Liver (tissue), 9 donors: ENCODE measurements around the gene METTL15. TPM values are rescaled to one million over a fixed set of nuclear protein-coding genes. Genes with fewer than 3 reads are reported as not detected.
"Not testable (repeated sequence)": the region's sequence is repeated elsewhere in the genome, so short reads cannot be mapped to it uniquely, and the experiment has no call there.

ENCODE experiments used
- DNase-seq: peaks from one replicate; pipeline ENCODE4 v3.0.0-alpha.2; 2017; ENCODE audit warnings: low spot score
- H3K27ac ChIP-seq, 2 donors: one replicate each; pipeline ENCODE4 v1.7.0; 2013; ENCODE audit warnings: inconsistent platforms in 2 of 2, low read length in 2 of 2, control low read depth in 1 of 2, low read depth in 1 of 2, mild to moderate bottlenecking in 1 of 2
- H3K27me3 ChIP-seq, 4 donors: one replicate each; pipeline versions ENCODE4 v1.6.1 to v1.7.0; 2013; ENCODE audit warnings: low read length in 3 of 4, inconsistent platforms in 1 of 4, mild to moderate bottlenecking in 1 of 4, moderate library complexity in 1 of 4; ENCODE audit not compliant: control insufficient read depth in 4 of 4, insufficient read depth in 4 of 4
- H3K36me3 ChIP-seq, 4 donors: one replicate each; pipeline versions ENCODE4 v1.6.1 to v1.7.0; 2013; ENCODE audit warnings: low read length in 3 of 4, mild to moderate bottlenecking in 3 of 4, low read depth in 1 of 4, moderate library complexity in 1 of 4; ENCODE audit not compliant: control insufficient read depth in 4 of 4, insufficient read depth in 3 of 4
- H3K4me1 ChIP-seq, 4 donors: one replicate each; pipeline versions ENCODE4 v1.6.1 to v1.7.0; 2013; ENCODE audit warnings: low read length in 3 of 4, mild to moderate bottlenecking in 3 of 4, moderate library complexity in 1 of 4; ENCODE audit not compliant: control insufficient read depth in 4 of 4, insufficient read depth in 4 of 4
- H3K4me3 ChIP-seq, 3 donors: one replicate each; pipeline versions ENCODE4 v1.6.1 to v1.7.0; 2013; ENCODE audit warnings: low read length in 3 of 3, control low read depth in 1 of 3, low read depth in 1 of 3, mild to moderate bottlenecking in 1 of 3
- H3K9ac ChIP-seq, 2 donors: one replicate each; pipeline ENCODE4 v1.7.0; 2013; ENCODE audit warnings: low read length in 2 of 2, mild to moderate bottlenecking in 2 of 2, moderate library complexity in 2 of 2, control low read depth in 1 of 2, low read depth in 1 of 2
- H3K9me3 ChIP-seq, 4 donors: one replicate each; pipeline versions ENCODE4 v1.6.1 to v1.7.0; 2013; ENCODE audit warnings: low read length in 3 of 4; ENCODE audit not compliant: control insufficient read depth in 4 of 4
- FOXA1 ChIP-seq: IDR thresholded peaks from 2 replicates; pipeline ENCODE4 v1.6.1; 2016; ENCODE audit warnings: antibody characterized with exemption
- FOXA2 ChIP-seq: IDR thresholded peaks from 2 replicates; pipeline ENCODE4 v1.6.1; 2016; ENCODE audit warnings: antibody characterized with exemption
- GABPA ChIP-seq, 2 donors: IDR thresholded peaks in 1 of 2; conservative IDR thresholded peaks in 1 of 2; 2 replicates each; pipeline ENCODE4 v1.6.1; 2016; ENCODE audit warnings: antibody characterized with exemption in 2 of 2, mild to moderate bottlenecking in 1 of 2, moderate library complexity in 1 of 2
- HNF4A ChIP-seq, 2 donors: conservative IDR thresholded peaks; 2 replicates each; pipeline ENCODE4 v1.6.1; 2016; ENCODE audit warnings: antibody characterized with exemption in 2 of 2, mild to moderate bottlenecking in 2 of 2
- HNF4G ChIP-seq: IDR thresholded peaks from 2 replicates; pipeline ENCODE4 v1.6.1; 2016; ENCODE audit warnings: antibody characterized with exemption
- JUND ChIP-seq, 2 donors: IDR thresholded peaks; 2 replicates each; pipeline ENCODE4 v1.6.1; 2016; ENCODE audit warnings: antibody characterized with exemption in 2 of 2
- MAX ChIP-seq: IDR thresholded peaks from 2 replicates; pipeline ENCODE4 v1.6.1; 2016; ENCODE audit warnings: antibody characterized with exemption
- NR2F2 ChIP-seq: IDR thresholded peaks from 2 replicates; pipeline ENCODE4 v1.6.1; 2016; ENCODE audit warnings: antibody characterized with exemption
- RAD21 ChIP-seq, 2 donors: IDR thresholded peaks; 2 replicates each; pipeline ENCODE4 v1.6.1; 2016; ENCODE audit warnings: antibody characterized with exemption in 2 of 2, mild to moderate bottlenecking in 2 of 2
- REST ChIP-seq: IDR thresholded peaks from 2 replicates; pipeline ENCODE4 v1.6.1; 2016; ENCODE audit warnings: antibody characterized with exemption, mild to moderate bottlenecking
- RXRA ChIP-seq, 2 donors: IDR thresholded peaks; 2 replicates each; pipeline ENCODE4 v1.6.1; 2017 to 2018; ENCODE audit warnings: antibody characterized with exemption in 2 of 2, mild to moderate bottlenecking in 1 of 2
- SP1 ChIP-seq: IDR thresholded peaks from 2 replicates; pipeline ENCODE4 v1.6.1; 2018; ENCODE audit warnings: antibody characterized with exemption, mild to moderate bottlenecking
- TAF1 ChIP-seq: conservative IDR thresholded peaks from 2 replicates; pipeline ENCODE4 v1.6.1; 2016; ENCODE audit warnings: antibody characterized with exemption, mild to moderate bottlenecking
- YY1 ChIP-seq: IDR thresholded peaks from 2 replicates; pipeline ENCODE4 v1.6.1; 2016; ENCODE audit warnings: antibody characterized with exemption, mild to moderate bottlenecking
- ZBTB33 ChIP-seq: IDR thresholded peaks from 2 replicates; pipeline ENCODE4 v1.6.1; 2016; ENCODE audit warnings: antibody characterized with exemption
- WGBS: extraction: QIAGEN DNeasy Blood & Tissue Kit; methylation state at CpG from one replicate; pipeline ENCODE4 v1.1.7; 2013; 5-methylcytosine and 5-hydroxymethylcytosine counted together
- polyA plus RNA-seq, 2 donors: library from polyadenylated mRNA; stranded (reverse) in 1 of 2; unstranded in 1 of 2; fragments of 200-250 nt in 1 of 2; fragments of >200 nt in 1 of 2; fragmentation: Nextera tagmentation in 1 of 2; extraction: Ambion mirVana in 1 of 2; gene quantifications; one replicate each; pipeline versions ENCODE4 v1.2.1 to v1.2.3, GENCODE V29; 2013 to 2015
- total RNA-seq, 2 donors: library from RNA; depleted of rRNA; stranded (reverse); fragments of >200 nt; gene quantifications; one replicate each; pipeline ENCODE4 v1.2.3, GENCODE V29; 2014
- TF ChIP-seq, protein P1 (sequence below): IDR thresholded peaks from 2 replicates; pipeline ENCODE4 v1.6.1; 2016; ENCODE audit warnings: antibody characterized with exemption
- TF ChIP-seq, protein P2 (sequence below): fragments of 150-350 bp; IDR thresholded peaks from 2 replicates; pipeline ENCODE4 v1.5.1; 2017; ENCODE audit warnings: improper control_type of control experiment, low read depth, low read length; ENCODE audit not compliant: missing input control
- donor health status: healthy.
- donor health status: healthy.
- donor health status: healthy.
- donor health status: healthy.
- donor health status: healthy.

METTL15 gene
- total and polyA plus RNA-seq, 4 donors = 4.1 to 11.5 (median 8.1) TPM

DNA sequence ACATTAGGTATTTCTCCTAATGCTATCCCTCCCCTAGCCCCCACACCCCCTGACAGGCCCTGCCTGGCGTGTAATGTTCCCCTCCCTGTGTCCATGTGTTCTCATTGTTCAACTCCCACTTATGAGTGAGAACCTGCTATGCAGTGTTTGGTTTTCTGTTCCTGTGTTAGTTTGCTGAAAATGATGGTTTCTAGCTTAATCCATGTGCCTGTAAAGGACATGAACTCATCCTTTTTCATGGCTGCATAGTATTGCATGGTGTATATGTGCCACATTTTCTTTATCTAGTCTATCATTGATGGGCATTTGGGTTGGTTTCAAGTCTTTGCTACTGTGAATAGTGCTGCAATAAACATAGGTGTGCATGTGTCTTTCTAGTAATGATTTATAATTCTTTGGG is 21.0 kb upstream of the METTL15 start:
- not testable (repeated sequence) for H3K9ac ChIP-seq, H3K9me3 ChIP-seq, H3K27me3 ChIP-seq, H3K36me3 ChIP-seq, DNase-seq, H3K4me1 ChIP-seq, H3K4me3 ChIP-seq, H3K27ac ChIP-seq
- WGBS = 98% methylated on average over 1 of the region's 1 CpG

DNA sequence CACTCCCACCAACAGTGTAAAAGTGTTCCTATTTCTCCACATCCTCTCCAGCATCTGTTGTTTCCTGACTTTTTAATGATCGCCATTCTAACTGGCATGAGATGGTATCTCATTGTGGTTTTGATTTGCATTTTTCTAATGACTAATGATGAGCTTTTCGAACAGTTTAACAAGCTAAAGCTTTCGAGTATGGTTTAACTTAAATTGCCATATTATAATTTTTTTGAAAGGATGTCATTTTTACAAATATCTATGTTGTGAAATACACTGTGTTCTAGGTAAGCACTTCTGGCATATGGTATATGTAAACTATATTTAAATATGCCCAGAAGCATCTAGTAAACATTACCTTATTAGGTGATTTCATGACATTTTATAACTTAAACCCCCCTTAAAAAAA is 20.5 kb upstream of the METTL15 start:
- H3K27me3 ChIP-seq, H3K27ac ChIP-seq, DNase-seq, H3K36me3 ChIP-seq, H3K9ac ChIP-seq, H3K9me3 ChIP-seq, H3K4me1 ChIP-seq, H3K4me3 ChIP-seq: not testable (repeated sequence)
- 94% methylated on average over 3 of the region's 3 CpGs for WGBS

DNA sequence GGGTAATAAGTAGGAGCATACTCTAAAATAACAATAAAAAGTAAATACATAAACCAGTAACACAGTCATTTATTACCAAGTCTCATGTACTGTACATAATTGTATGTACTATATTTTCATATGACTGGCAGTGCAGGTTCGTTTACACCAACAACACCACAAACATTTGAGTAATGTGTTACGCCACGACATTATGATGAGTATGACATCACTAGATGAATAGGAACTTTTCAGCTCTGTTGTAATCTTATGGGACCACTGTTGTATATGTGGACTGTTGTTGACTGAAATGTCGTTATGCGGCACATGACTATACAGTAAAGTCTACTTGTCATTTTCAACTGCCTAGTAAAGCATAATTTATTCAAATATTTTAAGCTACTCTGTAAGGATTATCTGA is 18.8 kb upstream of the METTL15 start:
- no peaks in the 10 kb centered on the region for H3K36me3 ChIP-seq
- TF ChIP-seq NR2F2 (no peak), RXRA (IDR thresholded peaks at IDR 0.05) (no peak), SP1 (no peak)
- H3K4me1 ChIP-seq = no peaks in the 10 kb centered on the region
- DNase-seq = no peak
- H3K4me3 ChIP-seq = no peak overlapping the region
- no peak overlapping the region for H3K27ac ChIP-seq
- H3K9ac ChIP-seq = no peak overlapping the region
- H3K9me3 ChIP-seq = no peaks in the 10 kb centered on the region
- WGBS = 95% methylated on average over 5 of the region's 5 CpGs
- H3K27me3 ChIP-seq = no peaks in the 10 kb centered on the region

DNA sequence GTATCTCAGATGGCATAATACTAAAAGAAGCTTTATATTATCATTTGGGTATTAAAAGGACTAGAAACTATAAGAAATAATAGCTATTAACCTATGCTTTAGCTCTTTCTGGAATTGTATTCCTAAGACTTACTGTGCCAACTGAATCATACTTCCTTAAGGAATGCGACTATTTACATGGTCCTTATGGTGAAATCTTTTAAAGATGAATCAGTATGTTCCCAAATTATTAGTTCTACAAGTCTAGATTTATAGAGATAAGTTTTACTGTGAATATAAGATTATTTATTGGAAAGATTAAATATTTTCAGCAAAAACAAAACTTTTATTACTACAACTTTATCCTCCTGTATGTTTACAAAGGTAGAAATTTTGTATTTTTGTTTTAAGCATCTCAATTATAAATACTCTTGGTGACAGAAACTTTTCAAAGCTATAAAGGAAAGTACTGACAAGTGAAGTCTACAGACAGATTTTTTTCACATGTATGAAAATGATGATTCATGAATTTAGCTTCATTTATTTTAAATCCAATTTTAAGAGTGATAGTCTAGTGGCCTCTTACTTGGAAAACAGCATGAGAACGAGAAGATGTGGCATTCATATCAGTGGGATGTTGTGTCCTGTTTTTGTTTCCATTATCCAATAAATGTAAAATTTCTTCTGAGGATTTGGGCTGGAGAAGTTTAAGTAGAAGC is 18.0 kb upstream of the METTL15 start:
- Histone ChIP-seq H3K9ac (no peak overlapping the region), H3K27ac (no peak overlapping the region), H3K4me3 (no peak overlapping the region), H3K27me3 (no peaks in the 10 kb centered on the region), H3K36me3 (no peaks in the 10 kb centered on the region), H3K9me3 (no peaks in the 10 kb centered on the region), H3K4me1 (no peaks in the 10 kb centered on the region)
- WGBS = 94% methylated on average over 2 of the region's 2 CpGs
- DNase-seq = no peak
- TF ChIP-seq, protein P1, sequence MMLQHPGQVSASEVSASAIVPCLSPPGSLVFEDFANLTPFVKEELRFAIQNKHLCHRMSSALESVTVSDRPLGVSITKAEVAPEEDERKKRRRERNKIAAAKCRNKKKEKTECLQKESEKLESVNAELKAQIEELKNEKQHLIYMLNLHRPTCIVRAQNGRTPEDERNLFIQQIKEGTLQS = no peak
- TF ChIP-seq ZBTB33 = no peak
- TF ChIP-seq FOXA1 = no peak
- no peak for TF ChIP-seq TAF1
- TF ChIP-seq, protein P2, sequence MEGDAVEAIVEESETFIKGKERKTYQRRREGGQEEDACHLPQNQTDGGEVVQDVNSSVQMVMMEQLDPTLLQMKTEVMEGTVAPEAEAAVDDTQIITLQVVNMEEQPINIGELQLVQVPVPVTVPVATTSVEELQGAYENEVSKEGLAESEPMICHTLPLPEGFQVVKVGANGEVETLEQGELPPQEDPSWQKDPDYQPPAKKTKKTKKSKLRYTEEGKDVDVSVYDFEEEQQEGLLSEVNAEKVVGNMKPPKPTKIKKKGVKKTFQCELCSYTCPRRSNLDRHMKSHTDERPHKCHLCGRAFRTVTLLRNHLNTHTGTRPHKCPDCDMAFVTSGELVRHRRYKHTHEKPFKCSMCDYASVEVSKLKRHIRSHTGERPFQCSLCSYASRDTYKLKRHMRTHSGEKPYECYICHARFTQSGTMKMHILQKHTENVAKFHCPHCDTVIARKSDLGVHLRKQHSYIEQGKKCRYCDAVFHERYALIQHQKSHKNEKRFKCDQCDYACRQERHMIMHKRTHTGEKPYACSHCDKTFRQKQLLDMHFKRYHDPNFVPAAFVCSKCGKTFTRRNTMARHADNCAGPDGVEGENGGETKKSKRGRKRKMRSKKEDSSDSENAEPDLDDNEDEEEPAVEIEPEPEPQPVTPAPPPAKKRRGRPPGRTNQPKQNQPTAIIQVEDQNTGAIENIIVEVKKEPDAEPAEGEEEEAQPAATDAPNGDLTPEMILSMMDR = no peak
- no peak for TF ChIP-seq HNF4G
- TF ChIP-seq GABPA (IDR thresholded peaks at IDR 0.05 in 1 of 2, conservative IDR thresholded peaks at IDR 0.05 in 1 of 2) = no peak
- no peak for TF ChIP-seq RAD21 (IDR thresholded peaks at IDR 0.05)
- TF ChIP-seq NR2F2 = no peak
- TF ChIP-seq MAX = no peak
- TF ChIP-seq YY1 = no peak
- TF ChIP-seq RXRA (IDR thresholded peaks at IDR 0.05) = no peak
- no peak for TF ChIP-seq SP1
- no peak for TF ChIP-seq JUND (IDR thresholded peaks at IDR 0.05)
- no peak for TF ChIP-seq FOXA2
- TF ChIP-seq REST = no peak
- TF ChIP-seq HNF4A (conservative IDR thresholded peaks at IDR 0.05) = no peak
